AG09309 (cell line): ENCODE measurements around the gene BMI1.

Experiments used
- DNase-seq: peaks from one replicate; pipeline ENCODE4 v3.0.0-alpha.2; 2010; ENCODE audit warnings: low read depth
- H3K4me3 ChIP-seq: 2 replicates; pipeline ENCODE4 v1.5.1; 2011; ENCODE audit warnings: mild to moderate bottlenecking, low read depth, low read length, moderate library complexity; ENCODE audit not compliant: control insufficient read depth
- TF ChIP-seq, protein P1 (sequence below): IDR thresholded peaks from 2 replicates; pipeline ENCODE4 v1.5.1; 2011; ENCODE audit warnings: mild to moderate bottlenecking, low read depth, low read length, inconsistent platforms; ENCODE audit not compliant: insufficient read depth, control insufficient read depth; ENCODE audit errors: missing control alignments

BMI1 gene

GRCh38 chr10:22365644-22366434 lies 44.9 kb downstream of the BMI1 start:
- H3K4me3 ChIP-seq = no peak overlapping the region
- DNase-seq = no peak
- TF ChIP-seq, protein P1, sequence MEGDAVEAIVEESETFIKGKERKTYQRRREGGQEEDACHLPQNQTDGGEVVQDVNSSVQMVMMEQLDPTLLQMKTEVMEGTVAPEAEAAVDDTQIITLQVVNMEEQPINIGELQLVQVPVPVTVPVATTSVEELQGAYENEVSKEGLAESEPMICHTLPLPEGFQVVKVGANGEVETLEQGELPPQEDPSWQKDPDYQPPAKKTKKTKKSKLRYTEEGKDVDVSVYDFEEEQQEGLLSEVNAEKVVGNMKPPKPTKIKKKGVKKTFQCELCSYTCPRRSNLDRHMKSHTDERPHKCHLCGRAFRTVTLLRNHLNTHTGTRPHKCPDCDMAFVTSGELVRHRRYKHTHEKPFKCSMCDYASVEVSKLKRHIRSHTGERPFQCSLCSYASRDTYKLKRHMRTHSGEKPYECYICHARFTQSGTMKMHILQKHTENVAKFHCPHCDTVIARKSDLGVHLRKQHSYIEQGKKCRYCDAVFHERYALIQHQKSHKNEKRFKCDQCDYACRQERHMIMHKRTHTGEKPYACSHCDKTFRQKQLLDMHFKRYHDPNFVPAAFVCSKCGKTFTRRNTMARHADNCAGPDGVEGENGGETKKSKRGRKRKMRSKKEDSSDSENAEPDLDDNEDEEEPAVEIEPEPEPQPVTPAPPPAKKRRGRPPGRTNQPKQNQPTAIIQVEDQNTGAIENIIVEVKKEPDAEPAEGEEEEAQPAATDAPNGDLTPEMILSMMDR = no peak

DNA sequence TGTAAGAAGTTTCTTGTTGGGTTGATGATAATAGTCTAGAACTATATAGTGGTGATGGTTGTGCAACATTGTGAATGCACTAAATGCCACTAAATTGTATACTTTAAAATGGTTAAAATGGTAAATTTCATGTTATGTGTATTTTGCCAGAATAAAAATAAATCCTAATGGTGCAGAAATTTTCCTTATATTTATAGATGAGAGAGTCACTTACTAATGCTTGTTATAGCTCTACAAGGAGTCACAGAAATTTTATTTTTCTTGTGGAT lies 45.5 kb downstream of the BMI1 start:
- TF ChIP-seq, protein P1 = no peak
- no peak for DNase-seq
- H3K4me3 ChIP-seq = no peak overlapping the region

- TF ChIP-seq, protein P1 = no peak
- DNase-seq = no peak
- no peak overlapping the region for H3K4me3 ChIP-seq
These were observed 45.9 kb downstream of the BMI1 start for GRCh38 chr10:22366771-22367170.

DNA sequence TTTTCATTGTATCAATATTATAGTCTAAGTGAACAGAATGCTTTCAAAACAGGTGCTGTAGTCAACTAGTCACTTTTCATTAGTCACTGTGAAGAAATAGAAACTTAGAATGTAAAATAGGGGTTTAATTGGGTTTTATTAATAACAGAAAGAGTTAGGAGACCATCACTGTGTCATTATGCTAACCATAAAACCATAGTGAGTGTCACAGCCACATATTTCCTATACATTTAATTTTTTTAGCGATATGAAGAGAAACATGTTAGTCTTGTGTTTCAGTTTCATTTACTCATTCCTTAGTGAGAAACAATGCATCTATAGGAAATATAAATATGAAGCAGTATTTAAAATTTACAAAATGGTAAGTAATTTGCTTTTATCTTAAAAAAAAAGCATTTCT lies 46.6 kb downstream of the BMI1 start:
- no peak for DNase-seq
- TF ChIP-seq, protein P1 = no peak
- no peak overlapping the region for H3K4me3 ChIP-seq

GRCh38 chr10:22368402-22368801 lies 47.5 kb downstream of the BMI1 start:
- TF ChIP-seq, protein P1 = no peak

DNA sequence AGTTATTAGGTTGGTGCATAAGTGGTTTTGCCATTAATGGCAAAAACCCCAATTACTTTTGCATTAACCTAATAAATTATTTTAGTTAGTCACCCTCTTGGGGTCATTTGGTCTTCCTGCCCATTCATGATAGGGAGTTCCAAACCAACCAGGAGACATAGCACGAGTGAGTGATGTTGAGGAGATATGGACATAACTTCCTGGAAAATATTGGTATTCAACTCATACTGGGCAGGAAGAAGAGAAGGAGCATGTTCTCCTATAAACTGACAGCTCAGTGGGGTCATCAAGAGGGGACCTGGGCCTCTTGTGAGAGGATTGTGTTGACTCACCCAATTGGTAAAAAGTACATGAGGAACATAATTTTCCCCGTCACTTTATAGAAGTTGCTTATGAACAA lies 48.1 kb downstream of the BMI1 start:
- TF ChIP-seq, protein P1 = no peak

More at GRCh38 chr10:22368402-22368801, 47.5 kb downstream of the BMI1 start:
- no peak for DNase-seq
- H3K4me3 ChIP-seq = no peak overlapping the region

DNA sequence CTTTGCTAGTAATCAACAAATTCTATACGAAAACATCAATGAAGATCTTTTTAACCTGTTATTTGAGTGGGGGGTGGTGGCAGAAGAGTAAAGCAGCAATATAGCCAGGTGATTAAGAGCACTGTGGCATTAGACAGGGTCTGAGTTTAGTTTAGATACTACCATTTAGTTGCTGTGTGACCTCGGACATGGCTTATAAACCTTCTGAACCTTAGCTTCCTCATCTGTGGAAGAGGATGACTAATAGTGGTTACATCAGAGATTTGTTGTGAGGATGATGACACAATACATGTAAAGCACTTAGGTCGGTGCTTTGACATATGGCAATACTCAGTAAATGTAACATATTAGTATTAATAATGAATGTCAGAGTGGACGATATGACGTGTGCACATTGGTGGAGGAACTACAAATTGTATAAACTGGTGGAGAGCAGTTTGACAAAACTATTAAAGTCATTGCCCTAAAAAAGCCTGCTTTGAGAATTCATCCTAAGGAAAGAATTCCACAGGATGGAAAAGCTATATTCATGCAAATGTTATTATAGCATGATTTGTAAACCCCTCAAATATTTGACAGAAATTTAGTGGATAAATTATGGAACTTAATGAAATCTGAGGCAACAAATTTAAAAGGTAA lies 48.7 kb downstream of the BMI1 start:
- no peak overlapping the region for H3K4me3 ChIP-seq
- DNase-seq = no peak
- TF ChIP-seq, protein P1 = no peak

More for the DNA sequence above, 48.1 kb downstream of the BMI1 start:
- no peak for DNase-seq
- H3K4me3 ChIP-seq = no peak overlapping the region
